Body of pancreas (tissue), 4 donors: ENCODE data around the gene BRIP1. TPM values are rescaled to one million over a fixed set of nuclear protein-coding genes. Genes with fewer than 3 reads are reported as not detected.

Source experiments
- ATAC-seq: fragments of 150-250 bp; one replicate; pipeline ENCODE4 v1.9.1; 2016
- DNase-seq, 4 donors: peaks; one replicate each; pipeline ENCODE4 v3.0.0-alpha.2; 2019
- H3K27ac ChIP-seq, 4 donors: fragments of 200-600 bp; sonication (generic); 1 replicate in 3 of 4; 2 replicates in 1 of 4; pipeline versions ENCODE4 v1.5.1 to v1.6.1; 2016 to 2019; ENCODE audit warnings: mild to moderate bottlenecking in 1 of 4, mixed read lengths in 1 of 4, moderate library complexity in 1 of 4
- H3K27me3 ChIP-seq, 2 donors: fragments of 200-600 bp; sonication (generic); one replicate each; pipeline ENCODE4 v1.6.0; 2016; ENCODE audit warnings: mild to moderate bottlenecking in 1 of 2
- H3K36me3 ChIP-seq, 2 donors: fragments of 200-600 bp; sonication (generic); replicated peaks in 1 of 2; 2 replicates each; pipeline ENCODE4 v1.5.1; 2016; ENCODE audit warnings: low read depth in 2 of 2; ENCODE audit not compliant: insufficient read depth in 1 of 2
- H3K4me1 ChIP-seq: fragments of 200-600 bp; sonication (generic); one replicate; pipeline ENCODE4 v1.6.0; 2016
- H3K4me3 ChIP-seq, 2 donors: fragments of 200-600 bp; sonication (generic); 1 replicate in 1 of 2; 2 replicates in 1 of 2; pipeline ENCODE4 v1.5.1; 2016 to 2019
- H3K9me3 ChIP-seq, 3 donors: fragments of 200-600 bp; sonication (generic); 1 replicate in 2 of 3; 2 replicates in 1 of 3; pipeline ENCODE4 v1.5.1; 2016
- POLR2A ChIP-seq, 3 donors: fragments of 450-650 bp; IDR thresholded peaks; one replicate each; pipeline ENCODE4 v1.6.1; 2016; ENCODE audit warnings: antibody characterized with exemption in 3 of 3, mild to moderate bottlenecking in 2 of 3
- WGBS, 2 donors: methylation state at CpG; one replicate each; pipeline ENCODE4 v1.1.5; 2017; 5-methylcytosine and 5-hydroxymethylcytosine counted together
- intact Hi-C: fragments of 100-400 bp; cut with DNase I; formaldehyde crosslinking; loops from one replicate; pipeline ENCODE4 v1.15.1; 2023
- total RNA-seq, 2 donors: library from RNA; depleted of rRNA; stranded (reverse); fragments of >200 nt; gene quantifications; one replicate each; pipeline ENCODE4 v1.1.0, GENCODE V29; 2016
- TF ChIP-seq, protein P1 (sequence below), 7 experiments: fragments of 450-650 bp in 4 of 7; fragments of 200-600 bp in 3 of 7; sonication (generic) in 3 of 7; IDR thresholded peaks; one replicate each; pipeline ENCODE4 v1.5.1; 2016 to 2019; ENCODE audit warnings: antibody characterized with exemption in 7 of 7

Gene BRIP1
- total RNA-seq, 2 donors from 2014 or later: under 0.01 to 0.33 TPM

DNA sequence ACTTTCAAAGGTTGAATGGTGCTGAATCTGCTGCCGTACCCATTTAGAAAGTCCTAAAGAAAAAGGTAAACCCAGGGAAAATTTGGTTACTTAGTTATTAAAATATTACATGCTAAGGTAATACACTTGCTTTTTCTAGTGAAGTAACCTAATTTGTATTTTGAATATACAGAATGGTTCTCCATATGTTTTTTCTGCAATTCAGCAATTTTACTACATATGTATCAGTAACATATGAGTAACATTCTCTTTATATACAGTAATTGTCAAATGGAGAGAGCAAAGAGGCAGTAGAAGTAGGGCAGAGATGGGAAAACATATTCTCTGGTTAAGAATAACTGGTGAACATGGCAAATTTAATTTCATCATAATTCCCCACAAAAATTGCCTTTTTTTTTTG is 177.2 kb downstream of the BRIP1 start:
- H3K36me3 ChIP-seq: no peaks in the 10 kb centered on the region
- H3K4me3 ChIP-seq: no peak overlapping the region
- no peak for DNase-seq
- 100% methylated on average over 1 of the region's 1 CpG for WGBS, 2 donors
- no peak overlapping the region for H3K27ac ChIP-seq
- ATAC-seq: no peak
- H3K4me1 ChIP-seq: no peaks in the 10 kb centered on the region
- no peak for TF ChIP-seq POLR2A (IDR thresholded peaks at IDR 0.05)
- TF ChIP-seq, protein P1, sequence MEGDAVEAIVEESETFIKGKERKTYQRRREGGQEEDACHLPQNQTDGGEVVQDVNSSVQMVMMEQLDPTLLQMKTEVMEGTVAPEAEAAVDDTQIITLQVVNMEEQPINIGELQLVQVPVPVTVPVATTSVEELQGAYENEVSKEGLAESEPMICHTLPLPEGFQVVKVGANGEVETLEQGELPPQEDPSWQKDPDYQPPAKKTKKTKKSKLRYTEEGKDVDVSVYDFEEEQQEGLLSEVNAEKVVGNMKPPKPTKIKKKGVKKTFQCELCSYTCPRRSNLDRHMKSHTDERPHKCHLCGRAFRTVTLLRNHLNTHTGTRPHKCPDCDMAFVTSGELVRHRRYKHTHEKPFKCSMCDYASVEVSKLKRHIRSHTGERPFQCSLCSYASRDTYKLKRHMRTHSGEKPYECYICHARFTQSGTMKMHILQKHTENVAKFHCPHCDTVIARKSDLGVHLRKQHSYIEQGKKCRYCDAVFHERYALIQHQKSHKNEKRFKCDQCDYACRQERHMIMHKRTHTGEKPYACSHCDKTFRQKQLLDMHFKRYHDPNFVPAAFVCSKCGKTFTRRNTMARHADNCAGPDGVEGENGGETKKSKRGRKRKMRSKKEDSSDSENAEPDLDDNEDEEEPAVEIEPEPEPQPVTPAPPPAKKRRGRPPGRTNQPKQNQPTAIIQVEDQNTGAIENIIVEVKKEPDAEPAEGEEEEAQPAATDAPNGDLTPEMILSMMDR (IDR thresholded peaks at IDR 0.05): no peak
- intact Hi-C loops: no loop called here
- no peaks in the 10 kb centered on the region for H3K27me3 ChIP-seq
- H3K9me3 ChIP-seq: no peaks in the 10 kb centered on the region

DNA sequence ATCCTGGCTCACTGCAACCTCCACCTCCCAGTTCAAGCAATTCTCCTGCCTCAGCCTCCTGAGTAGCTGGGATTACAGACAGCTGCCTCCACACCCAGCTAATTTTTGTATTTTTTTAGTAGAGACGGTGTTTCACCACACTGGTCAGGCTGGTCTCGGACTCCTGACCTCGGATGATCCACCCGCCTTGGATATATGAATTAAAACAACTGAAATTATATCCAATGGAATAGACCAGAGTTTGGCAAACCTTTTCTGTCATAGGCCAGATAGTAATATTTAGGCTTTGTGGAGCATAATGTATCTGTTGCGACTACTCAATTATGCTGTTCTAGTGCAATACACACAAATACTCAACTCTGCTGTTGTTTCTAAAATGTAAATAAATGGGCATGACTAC is 178.5 kb downstream of the BRIP1 start:
- 96 to 100% methylated on average over 5 of the region's 5 CpGs for WGBS, 2 donors

DNA sequence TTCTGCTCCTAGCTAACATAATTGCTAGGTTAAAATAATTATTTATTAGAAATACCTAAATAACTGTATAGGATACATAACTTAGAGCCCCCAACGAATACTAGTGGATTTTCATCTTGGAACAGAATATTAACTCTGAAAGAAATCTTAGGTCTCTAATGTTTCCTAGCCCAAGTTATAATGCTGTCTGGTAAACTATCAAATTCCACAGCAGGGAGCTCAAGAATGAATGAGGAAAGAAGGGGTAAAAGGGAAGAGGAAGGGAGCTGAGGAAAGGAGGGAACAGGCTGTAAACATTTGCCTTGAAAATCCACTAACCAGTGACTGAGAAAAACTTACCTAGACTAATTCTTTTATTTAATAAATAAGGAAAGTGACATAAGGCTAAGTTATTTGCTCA is 179.2 kb downstream of the BRIP1 start:
- Histone ChIP-seq H3K36me3 (no peaks in the 10 kb centered on the region), H3K4me1 (no peaks in the 10 kb centered on the region), H3K27ac (no peak overlapping the region), H3K4me3 (no peak overlapping the region), H3K9me3 (no peaks in the 10 kb centered on the region), H3K27me3 (no peaks in the 10 kb centered on the region)
- ATAC-seq (no peak), DNase-seq (no peak)
- TF ChIP-seq POLR2A (IDR thresholded peaks at IDR 0.05): no peak
- WGBS, 2 donors: 81 to 90% methylated on average over 1 of the region's 1 CpG
- intact Hi-C loops: no loop called here

More for the DNA sequence above, 178.5 kb downstream of the BRIP1 start:
- ATAC-seq (no peak), DNase-seq (no peak)
- H3K4me3 ChIP-seq: no peak overlapping the region
- H3K9me3 ChIP-seq: no peaks in the 10 kb centered on the region
- H3K27me3 ChIP-seq: no peaks in the 10 kb centered on the region
- H3K4me1 ChIP-seq: no peaks in the 10 kb centered on the region
- TF ChIP-seq, protein P1 (IDR thresholded peaks at IDR 0.05): no peak
- no peak for TF ChIP-seq POLR2A (IDR thresholded peaks at IDR 0.05)
- H3K27ac ChIP-seq: no peak overlapping the region
- H3K36me3 ChIP-seq: no peaks in the 10 kb centered on the region
- intact Hi-C loops: no loop called here

DNA sequence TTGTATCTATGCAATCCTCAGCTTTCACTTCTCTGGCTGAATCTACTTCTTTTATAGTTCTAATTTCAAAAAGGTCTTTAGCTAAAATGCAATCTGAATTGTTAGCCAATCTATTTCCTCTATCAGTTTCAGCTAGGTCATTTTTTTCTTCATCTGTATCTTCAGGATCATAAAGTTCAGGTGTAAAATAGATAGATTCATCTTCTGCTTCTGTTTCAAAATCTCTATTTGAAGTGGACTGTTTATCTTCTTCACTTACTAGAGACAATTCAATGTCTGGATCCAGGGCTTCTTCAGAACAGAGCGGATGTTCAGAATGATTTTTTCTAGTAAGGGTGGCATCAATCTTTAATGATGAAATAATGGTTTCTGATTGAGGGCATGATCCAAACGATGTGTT is 179.9 kb downstream of the BRIP1 start:
- no peak for ATAC-seq
- no peak for TF ChIP-seq POLR2A (IDR thresholded peaks at IDR 0.05)
- TF ChIP-seq, protein P1 (IDR thresholded peaks at IDR 0.05): no peak
- intact Hi-C loops: no loop called here
- no peaks in the 10 kb centered on the region for H3K27me3 ChIP-seq
- H3K4me1 ChIP-seq: no peaks in the 10 kb centered on the region
- H3K9me3 ChIP-seq: no peaks in the 10 kb centered on the region
- no peak overlapping the region for H3K4me3 ChIP-seq
- H3K27ac ChIP-seq: no peak overlapping the region
- 89 to 93% methylated on average over 2 of the region's 2 CpGs for WGBS, 2 donors
- no peaks in the 10 kb centered on the region for H3K36me3 ChIP-seq
- no peak for DNase-seq

DNA sequence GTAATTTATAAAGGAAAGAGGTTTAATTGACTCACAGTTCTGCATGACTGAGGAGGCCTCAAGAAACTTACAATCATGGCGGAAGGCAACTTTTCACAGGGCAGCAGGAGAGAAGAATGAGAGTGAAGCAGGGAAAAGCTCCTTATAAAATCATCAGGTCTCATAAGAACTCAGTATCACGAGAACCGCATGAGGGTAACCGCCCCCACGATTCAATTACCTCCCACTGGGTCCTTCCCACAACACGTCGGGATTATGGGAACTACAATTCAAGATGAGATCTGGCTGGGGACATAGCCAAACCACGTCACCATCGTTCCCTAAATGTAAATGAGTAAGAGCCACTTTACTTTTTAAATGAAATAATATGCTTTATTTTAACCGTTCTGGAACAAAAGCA is 182.4 kb downstream of the BRIP1 start:
- intact Hi-C loops: no loop called here

More for the DNA sequence above, 182.4 kb downstream of the BRIP1 start:
- H3K36me3 ChIP-seq: no peaks in the 10 kb centered on the region
- H3K9me3 ChIP-seq: no peaks in the 10 kb centered on the region
- ATAC-seq (no peak), DNase-seq (no peak)
- no peak for TF ChIP-seq POLR2A (IDR thresholded peaks at IDR 0.05)
- TF ChIP-seq, protein P1 (IDR thresholded peaks at IDR 0.05): no peak
- H3K27ac ChIP-seq: no peak overlapping the region
- no peaks in the 10 kb centered on the region for H3K4me1 ChIP-seq
- H3K27me3 ChIP-seq: no peaks in the 10 kb centered on the region
- 90 to 95% methylated on average over 10 of the region's 10 CpGs for WGBS, 2 donors
- no peak overlapping the region for H3K4me3 ChIP-seq
